ENCODE results near the gene TDRD9. TPM values are rescaled to one million over a fixed set of nuclear protein-coding genes. Genes with fewer than 3 reads are reported as not detected.
A peak's percentile ranks its signal among the peaks of the same experiment; 100 is the strongest.
"Not testable (repeated sequence)": the region's sequence is repeated elsewhere in the genome, so short reads cannot be mapped to it uniquely, and the experiment has no call there.

TDRD9 gene
- total and polyA plus RNA-seq, 2 experiments from 2014 or later: 0.24 TPM; not detected in 1

GRCh38 chr14:103889002-103889312, 39.3 kb upstream of the TDRD9 start:
- not testable (repeated sequence) for H2AFZ ChIP-seq; ATAC-seq; H3K4me3 Mint-ChIP-seq; H3K79me2 ChIP-seq (replicated peaks; ENCODE audit: insufficient read depth); H3K27ac ChIP-seq (ENCODE audit: low read depth); H3K36me3 Mint-ChIP-seq (ENCODE audit: low read depth); DNase-seq (ENCODE audit: low spot score); H3K4me2 ChIP-seq; H3F3A ChIP-seq (replicated peaks; ENCODE audit: low read depth); H3K4me3 ChIP-seq; H3K36me3 ChIP-seq (ENCODE audit: insufficient read depth); H3K27me3 ChIP-seq (ENCODE audit: insufficient read depth); H4K20me1 ChIP-seq (replicated peaks; ENCODE audit: insufficient read depth); H3K9me2 ChIP-seq (ENCODE audit: insufficient read depth); H3K27ac Mint-ChIP-seq; H3K9me3 Mint-ChIP-seq; H3K4me1 ChIP-seq (ENCODE audit: insufficient read depth)
- H3K27me3 Mint-ChIP-seq (ENCODE audit: insufficient read depth, low read depth, poor library complexity): peaks cover 19% of the 10 kb centered on the region
- peaks cover 10% of the 10 kb centered on the region for H3K4me1 Mint-ChIP-seq

- TF ChIP-seq EZH2phosphoT487 (IDR thresholded peaks at IDR 0.05; ENCODE audit: unreplicated experiment): no peak
- no peak for TF ChIP-seq CTCF (conservative IDR thresholded peaks at IDR 0.05; ENCODE audit: low read depth in 2 of 2)
- no peak for TF ChIP-seq ZNF114 (CRISPR knock-in tag; IDR thresholded peaks at IDR 0.05)
- H3K27ac ChIP-seq (ENCODE audit: low read depth): no peak overlapping the region
- H3K27me3 ChIP-seq (ENCODE audit: insufficient read depth): no peaks in the 10 kb centered on the region
- H3K4me3 ChIP-seq: no peak overlapping the region
- H3F3A ChIP-seq (replicated peaks; ENCODE audit: low read depth): no peaks in the 10 kb centered on the region
- H3K79me2 ChIP-seq (replicated peaks; ENCODE audit: insufficient read depth): no peaks in the 10 kb centered on the region
- no peaks in the 10 kb centered on the region for H3K36me3 Mint-ChIP-seq (ENCODE audit: low read depth)
- H2AFZ ChIP-seq: 0 out of 2 replicates have a peak overlapping the region, but pooled peaks have one; percentile 18
- peaks cover 10% of the 10 kb centered on the region for H3K4me1 Mint-ChIP-seq
- no peak overlapping the region for H3K27ac Mint-ChIP-seq
- H3K27me3 Mint-ChIP-seq (ENCODE audit: insufficient read depth, low read depth, poor library complexity): peaks cover 17% of the 10 kb centered on the region
- no peak overlapping the region for H3K4me2 ChIP-seq
- H3K4me3 Mint-ChIP-seq: no peak overlapping the region
- H3K4me1 ChIP-seq (ENCODE audit: insufficient read depth): no peaks in the 10 kb centered on the region
- H3K9me3 Mint-ChIP-seq: no peaks in the 10 kb centered on the region
- DNase-seq (ENCODE audit: low spot score) (no peak), ATAC-seq (no peak)
- no peaks in the 10 kb centered on the region for H3K36me3 ChIP-seq (ENCODE audit: insufficient read depth)
- H3K9me2 ChIP-seq (ENCODE audit: insufficient read depth): no peaks in the 10 kb centered on the region
- no peaks in the 10 kb centered on the region for H4K20me1 ChIP-seq (replicated peaks; ENCODE audit: insufficient read depth)
Measured at GRCh38 chr14:103889313-103890051, 38.8 kb upstream of the TDRD9 start.

- H3K27ac ChIP-seq (ENCODE audit: low read depth): no peak overlapping the region
- H3K4me2 ChIP-seq: no peak overlapping the region
- peaks cover 10% of the 10 kb centered on the region for H3K4me1 Mint-ChIP-seq
- no peak overlapping the region for H2AFZ ChIP-seq
- ATAC-seq (no peak), DNase-seq (ENCODE audit: low spot score) (no peak)
- H3K9me2 ChIP-seq (ENCODE audit: insufficient read depth): no peaks in the 10 kb centered on the region
- no peaks in the 10 kb centered on the region for H3K36me3 Mint-ChIP-seq (ENCODE audit: low read depth)
- H3K9me3 Mint-ChIP-seq: no peaks in the 10 kb centered on the region
- TF ChIP-seq STAT1 (IDR thresholded peaks at IDR 0.05; ENCODE audit: unreplicated experiment) (no peak), ZNF331 (CRISPR knock-in tag; IDR thresholded peaks at IDR 0.05; ENCODE audit: low read depth) (no peak)
- H3K27me3 Mint-ChIP-seq (ENCODE audit: insufficient read depth, low read depth, poor library complexity): peaks cover 14% of the 10 kb centered on the region
- H4K20me1 ChIP-seq (replicated peaks; ENCODE audit: insufficient read depth): no peaks in the 10 kb centered on the region
- no peak overlapping the region for H3K4me3 Mint-ChIP-seq
- H3K36me3 ChIP-seq (ENCODE audit: insufficient read depth): no peaks in the 10 kb centered on the region
- no peaks in the 10 kb centered on the region for H3K79me2 ChIP-seq (replicated peaks; ENCODE audit: insufficient read depth)
- H3K27me3 ChIP-seq (ENCODE audit: insufficient read depth): no peaks in the 10 kb centered on the region
- no peak overlapping the region for H3K27ac Mint-ChIP-seq
- H3K4me3 ChIP-seq: no peak overlapping the region
- H3K4me1 ChIP-seq (ENCODE audit: insufficient read depth): no peaks in the 10 kb centered on the region
- no peaks in the 10 kb centered on the region for H3F3A ChIP-seq (replicated peaks; ENCODE audit: low read depth)
Measured at GRCh38 chr14:103890052-103890371, 38.2 kb upstream of the TDRD9 start.

Data from GM23338 (cell line).